Endothelial cell (in vitro differentiated cells): ENCODE results near the gene RGL1. TPM values are rescaled to one million over a fixed set of nuclear protein-coding genes. Genes with fewer than 3 reads are reported as not detected.

ENCODE experiments used
- DNase-seq: peaks from one replicate; pipeline ENCODE4 v3.0.0; 2021; ENCODE audit warnings: low spot score
- H3K27ac Mint-ChIP-seq: one replicate; pipeline ENCODE4 v1.8.0; 2021; ENCODE audit warnings: mixed read lengths, inconsistent platforms; ENCODE audit not compliant: unreplicated experiment
- H3K27me3 Mint-ChIP-seq: one replicate; pipeline ENCODE4 v1.8.0; 2021; ENCODE audit warnings: mild to moderate bottlenecking, moderate library complexity, mixed read lengths, inconsistent platforms; ENCODE audit not compliant: unreplicated experiment
- H3K36me3 Mint-ChIP-seq: one replicate; pipeline ENCODE4 v1.8.0; 2021; ENCODE audit warnings: mild to moderate bottlenecking, low read depth, mixed read lengths, inconsistent platforms; ENCODE audit not compliant: unreplicated experiment
- H3K4me1 Mint-ChIP-seq: one replicate; pipeline ENCODE4 v1.8.0; 2021; ENCODE audit warnings: mild to moderate bottlenecking, mixed read lengths, inconsistent platforms; ENCODE audit not compliant: unreplicated experiment
- H3K4me3 Mint-ChIP-seq: one replicate; pipeline ENCODE4 v1.8.0; 2021; ENCODE audit warnings: mild to moderate bottlenecking, mixed read lengths, inconsistent platforms; ENCODE audit not compliant: unreplicated experiment
- H3K9me3 Mint-ChIP-seq: one replicate; pipeline ENCODE4 v1.8.0; 2021; ENCODE audit warnings: mixed read lengths, inconsistent platforms; ENCODE audit not compliant: unreplicated experiment
- total RNA-seq: library from RNA; stranded (reverse); fragmentation: NEBNext Ultra II Directional; extraction: Animal tissue kit (Norgen Biotek cat#: 25700); gene quantifications from one replicate; pipeline ENCODE4 v1.2.1, GENCODE V29; 2021; ENCODE audit not compliant: unreplicated experiment
- TF ChIP-seq, protein P1 (sequence below): fragments of 200-600 bp; sonication (generic); IDR thresholded peaks from one replicate; pipeline ENCODE4 v1.5.0; 2021; ENCODE audit warnings: antibody characterized with exemption; ENCODE audit not compliant: unreplicated experiment

Gene RGL1
- total RNA-seq, 1 donor from 2014 or later = 60.7 TPM

DNA sequence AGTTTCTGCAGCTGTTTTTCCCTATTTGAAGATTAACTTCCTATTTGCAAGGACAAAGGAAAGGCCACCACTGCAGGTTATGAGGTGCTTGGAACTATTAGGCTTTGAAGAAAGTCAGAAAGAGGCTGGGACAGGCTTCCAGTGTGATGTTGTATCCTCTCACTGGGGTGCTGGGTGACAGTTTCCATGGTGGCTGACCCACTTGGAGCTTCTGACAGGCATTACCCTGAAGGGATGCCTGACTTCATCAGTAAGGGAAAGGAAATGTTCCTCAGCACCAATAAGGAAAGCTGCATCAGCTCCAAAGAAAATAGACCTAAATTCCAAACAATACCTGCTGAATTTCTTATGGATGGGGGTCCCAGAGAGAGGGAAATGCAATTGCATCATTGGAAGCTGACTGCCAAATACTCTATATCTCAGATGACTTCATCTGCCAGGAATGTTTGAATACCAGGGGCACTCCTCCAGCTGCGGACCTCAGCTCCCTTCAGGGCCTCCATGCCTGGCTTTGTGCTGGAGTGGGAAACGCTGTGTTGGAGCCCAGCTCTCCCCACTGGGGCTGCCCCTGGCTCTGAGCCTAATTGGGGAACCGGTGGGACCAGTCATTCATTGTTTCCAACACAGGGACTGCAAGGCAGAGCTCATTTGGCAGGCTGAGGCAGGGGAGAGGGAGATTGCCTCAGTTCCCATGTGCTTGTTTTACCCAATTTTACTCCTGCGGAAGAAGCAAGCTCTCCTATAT is 76.6 kb downstream of the RGL1 start:
- TF ChIP-seq, protein P1, sequence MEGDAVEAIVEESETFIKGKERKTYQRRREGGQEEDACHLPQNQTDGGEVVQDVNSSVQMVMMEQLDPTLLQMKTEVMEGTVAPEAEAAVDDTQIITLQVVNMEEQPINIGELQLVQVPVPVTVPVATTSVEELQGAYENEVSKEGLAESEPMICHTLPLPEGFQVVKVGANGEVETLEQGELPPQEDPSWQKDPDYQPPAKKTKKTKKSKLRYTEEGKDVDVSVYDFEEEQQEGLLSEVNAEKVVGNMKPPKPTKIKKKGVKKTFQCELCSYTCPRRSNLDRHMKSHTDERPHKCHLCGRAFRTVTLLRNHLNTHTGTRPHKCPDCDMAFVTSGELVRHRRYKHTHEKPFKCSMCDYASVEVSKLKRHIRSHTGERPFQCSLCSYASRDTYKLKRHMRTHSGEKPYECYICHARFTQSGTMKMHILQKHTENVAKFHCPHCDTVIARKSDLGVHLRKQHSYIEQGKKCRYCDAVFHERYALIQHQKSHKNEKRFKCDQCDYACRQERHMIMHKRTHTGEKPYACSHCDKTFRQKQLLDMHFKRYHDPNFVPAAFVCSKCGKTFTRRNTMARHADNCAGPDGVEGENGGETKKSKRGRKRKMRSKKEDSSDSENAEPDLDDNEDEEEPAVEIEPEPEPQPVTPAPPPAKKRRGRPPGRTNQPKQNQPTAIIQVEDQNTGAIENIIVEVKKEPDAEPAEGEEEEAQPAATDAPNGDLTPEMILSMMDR = no peak
- Mint-ChIP-seq H3K9me3 (no peaks in the 10 kb centered on the region), H3K36me3 (peaks cover 55% of the 10 kb centered on the region), H3K4me3 (peak overlapping the region; percentile 21), H3K27ac (peak overlapping the region; percentile 88), H3K27me3 (peaks cover 5% of the 10 kb centered on the region), H3K4me1 (peaks cover 53% of the 10 kb centered on the region)
- peak; percentile 15 for DNase-seq

DNA sequence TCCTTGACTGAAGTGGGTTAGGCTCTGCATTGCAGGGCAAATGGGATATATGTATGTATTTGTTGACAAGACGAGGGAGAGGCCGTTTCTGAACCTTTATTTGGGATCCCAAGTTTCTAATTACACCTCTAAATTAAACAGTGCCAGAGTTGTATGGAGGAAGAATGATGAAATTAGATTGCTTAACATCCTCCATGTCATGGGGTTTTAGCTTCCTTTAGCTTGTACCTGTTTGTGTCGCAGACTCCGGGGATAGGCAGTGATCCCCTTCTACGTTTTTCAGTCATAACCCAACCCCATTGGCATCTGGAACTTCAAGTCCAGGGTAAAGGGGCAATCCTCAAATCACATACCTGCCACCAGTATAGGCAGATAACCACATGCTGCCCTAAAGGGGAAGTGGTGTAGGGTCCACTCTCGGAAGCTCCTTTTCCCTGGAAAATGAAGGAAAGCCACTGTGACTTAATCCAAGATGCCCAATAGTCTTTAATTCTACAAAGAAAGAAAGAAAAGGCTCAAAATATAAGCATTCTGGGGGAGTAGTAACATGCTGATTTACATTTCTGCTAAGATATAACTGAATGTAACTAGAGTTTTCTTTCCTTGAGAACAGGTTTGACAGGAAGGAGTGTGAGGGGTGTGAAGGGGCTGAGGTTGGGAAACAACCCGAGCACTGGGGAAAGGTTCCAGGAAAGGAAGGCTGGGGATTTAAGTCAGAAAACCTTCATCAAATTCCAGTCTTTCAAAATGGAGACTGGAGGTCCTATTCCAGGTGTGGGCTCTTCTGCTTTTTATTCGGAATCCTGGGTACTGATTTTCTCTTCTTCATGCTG is 77.6 kb downstream of the RGL1 start:
- Mint-ChIP-seq H3K27ac (peak overlapping the region; percentile 39), H3K36me3 (peaks cover 61% of the 10 kb centered on the region), H3K27me3 (peaks cover 5% of the 10 kb centered on the region), H3K4me3 (peak overlapping the region; percentile 21), H3K4me1 (peaks cover 43% of the 10 kb centered on the region), H3K9me3 (no peaks in the 10 kb centered on the region)
- DNase-seq = no peak
- TF ChIP-seq, protein P1 = no peak

DNA sequence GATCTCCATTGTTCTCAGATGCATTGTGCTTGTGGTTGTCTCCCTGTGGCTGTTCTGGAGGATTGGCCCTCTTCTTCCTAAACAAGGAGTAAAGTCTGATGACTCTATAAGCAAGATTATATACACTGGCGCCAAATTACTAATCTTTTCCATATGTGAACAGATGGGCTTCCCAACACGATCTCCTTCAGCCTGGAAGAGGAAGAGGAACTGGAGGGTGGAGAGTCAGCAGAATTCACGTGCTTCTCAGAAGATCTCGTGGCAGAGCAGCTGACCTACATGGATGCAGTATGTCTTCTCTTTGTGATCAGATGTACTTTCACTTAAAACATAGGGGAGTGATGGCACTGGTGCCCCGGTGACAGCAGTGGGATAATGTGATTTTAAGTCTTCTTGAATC is 78.7 kb downstream of the RGL1 start:
- H3K27ac Mint-ChIP-seq = peak overlapping the region; percentile 19
- peaks cover 43% of the 10 kb centered on the region for H3K4me1 Mint-ChIP-seq
- H3K9me3 Mint-ChIP-seq = no peaks in the 10 kb centered on the region
- TF ChIP-seq, protein P1 = no peak
- no peak for DNase-seq
- peaks cover 5% of the 10 kb centered on the region for H3K27me3 Mint-ChIP-seq
- peak overlapping the region; percentile 17 for H3K4me3 Mint-ChIP-seq
- peaks cover 70% of the 10 kb centered on the region for H3K36me3 Mint-ChIP-seq

DNA sequence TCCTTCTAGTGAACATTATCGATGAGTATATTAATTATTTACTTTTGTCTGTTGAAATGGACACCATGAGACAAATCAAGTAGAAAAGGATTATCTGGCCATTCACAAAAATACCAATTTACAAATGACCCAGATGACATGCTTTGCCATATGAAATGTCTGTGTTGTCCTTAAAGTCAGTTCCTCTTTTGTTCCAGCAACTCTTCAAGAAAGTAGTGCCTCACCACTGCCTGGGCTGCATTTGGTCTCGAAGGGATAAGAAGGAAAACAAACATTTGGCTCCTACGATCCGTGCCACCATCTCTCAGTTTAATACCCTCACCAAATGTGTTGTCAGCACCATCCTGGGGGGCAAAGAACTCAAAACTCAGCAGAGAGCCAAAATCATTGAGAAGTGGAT is 79.6 kb downstream of the RGL1 start:
- Mint-ChIP-seq H3K4me1 (peaks cover 48% of the 10 kb centered on the region), H3K36me3 (peaks cover 78% of the 10 kb centered on the region), H3K9me3 (no peaks in the 10 kb centered on the region), H3K4me3 (peak overlapping the region; percentile 60), H3K27ac (no peak overlapping the region), H3K27me3 (peaks cover 5% of the 10 kb centered on the region)
- DNase-seq = no peak
- TF ChIP-seq, protein P1 = no peak
